EH (cell line): ENCODE data around the gene UTS2R.
A peak's percentile ranks its signal among the peaks of the same experiment; 100 is the strongest.
"Not testable (repeated sequence)": the region's sequence is repeated elsewhere in the genome, so short reads cannot be mapped to it uniquely, and the experiment has no call there.

Experiments
- DNase-seq: peaks from one replicate; pipeline ENCODE4 v3.0.0-alpha.2; 2015; ENCODE audit warnings: low read depth

Gene UTS2R

GRCh38 chr17:82334204-82334621, 37.4 kb upstream of the UTS2R start:
- no peak for DNase-seq

DNA sequence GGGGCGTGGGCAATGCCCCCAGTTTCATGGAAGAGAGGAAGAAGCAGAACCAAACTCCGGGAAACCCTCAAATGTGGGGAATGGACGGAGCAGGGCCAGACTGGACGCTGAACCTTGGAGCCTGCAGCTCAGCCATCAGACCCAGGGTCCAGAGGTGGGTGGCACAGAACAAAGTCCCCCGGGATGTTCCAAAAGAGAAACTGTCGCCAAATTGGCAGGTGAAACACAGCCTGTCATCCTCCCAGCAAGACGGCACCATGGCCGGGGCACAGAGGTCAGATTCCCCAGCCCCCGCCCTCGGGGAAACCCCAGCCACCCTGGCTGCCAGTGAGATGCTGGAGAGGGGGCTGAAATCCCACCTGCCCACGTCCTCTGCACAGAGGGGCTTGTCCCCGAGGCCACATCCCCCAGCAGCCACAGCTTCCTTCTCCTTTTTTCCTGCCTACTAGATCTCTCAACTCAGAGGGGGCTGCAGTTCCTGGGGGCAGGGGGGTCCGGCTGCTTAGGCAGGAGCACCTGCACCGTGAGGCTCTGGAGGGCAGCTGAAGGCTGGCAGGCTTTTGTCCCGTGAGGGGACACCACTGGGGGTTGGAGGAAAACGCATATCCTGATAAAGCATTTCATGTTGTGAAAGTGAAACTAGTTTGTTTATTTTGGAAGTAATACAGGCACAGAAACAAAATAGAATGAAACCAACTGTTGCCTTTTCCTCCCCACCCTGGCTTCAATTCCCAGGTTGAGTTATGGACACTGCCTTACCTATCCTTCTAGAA, 36.8 kb upstream of the UTS2R start:
- DNase-seq: peak; percentile 37

DNA sequence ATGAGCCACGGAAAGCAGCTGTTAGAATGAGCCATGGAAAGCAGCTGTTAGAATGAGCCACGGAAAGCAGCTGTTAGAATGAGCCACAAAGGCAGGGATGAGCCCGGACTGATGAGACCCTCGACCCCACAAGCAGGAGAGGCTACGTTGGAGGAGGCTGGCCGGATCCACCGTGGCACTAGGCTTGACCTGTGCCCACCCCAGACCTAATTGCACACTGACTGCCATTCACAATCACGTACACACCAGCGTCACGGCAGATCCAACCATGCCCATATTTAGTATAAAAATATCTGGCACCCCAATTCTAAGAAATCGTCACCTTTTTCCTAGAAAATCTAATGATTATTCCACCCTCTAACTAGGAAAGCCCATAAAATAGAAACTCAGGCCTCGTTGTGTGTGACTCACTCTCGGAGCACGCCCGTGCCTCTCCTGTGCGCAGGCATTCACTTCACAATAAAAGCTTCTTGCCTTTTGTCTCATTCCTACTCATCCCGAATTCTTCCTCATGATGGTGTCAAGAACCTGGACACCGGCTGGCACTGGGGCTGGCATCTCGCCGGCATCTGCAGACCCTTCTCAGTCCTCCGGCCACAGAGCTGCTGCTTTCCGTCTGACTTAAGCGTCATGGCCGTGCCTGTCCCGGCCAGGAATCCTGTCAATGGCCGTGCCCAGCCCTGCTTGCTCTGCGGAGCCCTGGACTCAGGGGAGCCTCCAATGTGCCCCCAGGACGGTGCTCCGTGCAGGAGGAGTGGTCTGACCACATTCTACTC, 32.5 kb upstream of the UTS2R start:
- peak; percentile 82 for DNase-seq

- no peak for DNase-seq
Observed at GRCh38 chr17:82339634-82340580, 31.7 kb upstream of the UTS2R start.

DNA sequence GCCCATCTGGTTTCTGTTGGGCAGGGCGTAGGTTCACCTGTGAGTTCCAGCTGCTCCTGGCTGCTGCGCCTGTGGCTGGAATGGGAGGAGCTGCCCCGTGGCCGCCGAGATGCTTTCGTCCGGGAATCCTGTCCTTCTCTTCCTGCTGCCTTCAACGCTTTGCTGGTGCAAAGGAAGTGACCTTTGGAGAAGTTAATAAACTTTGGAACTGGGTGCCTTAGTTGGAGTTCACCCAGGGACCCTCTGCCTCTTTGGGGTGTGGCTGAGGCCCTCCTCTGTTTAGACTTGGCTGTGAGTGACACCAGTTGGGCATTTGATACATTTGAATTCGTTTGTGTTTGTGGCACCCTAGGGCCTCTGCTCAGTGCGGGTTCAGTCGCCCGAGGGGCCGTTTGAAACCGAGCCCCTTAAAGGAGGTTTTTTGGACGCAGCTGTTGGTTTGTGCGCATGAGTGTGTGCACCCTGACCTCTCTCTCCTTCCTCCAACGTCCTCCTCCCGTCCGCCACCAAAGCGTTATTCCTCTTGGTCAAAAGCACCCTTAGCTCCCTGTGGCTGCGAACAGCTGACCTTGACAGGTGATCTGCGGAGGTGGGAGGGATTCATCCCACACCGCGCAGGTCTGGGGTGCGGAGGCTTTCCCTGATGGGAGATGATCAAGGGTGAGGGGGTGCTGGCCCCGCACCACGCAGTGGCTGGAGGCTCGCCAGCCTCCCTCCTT, 29.0 kb upstream of the UTS2R start:
- no peak for DNase-seq

DNA sequence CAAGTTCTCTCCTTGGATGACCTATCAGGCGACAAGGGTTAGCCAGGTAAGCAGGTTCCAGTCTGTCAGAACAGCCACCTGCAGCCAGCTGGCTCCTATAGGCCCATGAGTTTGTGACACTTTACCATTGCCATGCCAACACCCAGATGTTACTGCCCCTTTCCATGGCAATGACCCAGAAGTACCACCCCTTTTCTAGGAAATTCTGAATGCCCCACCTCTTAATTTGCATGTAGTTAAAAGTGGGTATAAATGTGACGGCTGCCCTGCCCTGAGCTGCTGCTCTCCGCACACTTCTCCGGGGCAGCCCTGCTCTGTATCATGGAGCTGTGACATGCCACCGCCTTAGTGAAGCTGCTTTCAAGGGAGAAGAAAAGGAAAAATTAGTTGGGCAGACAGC, 28.0 kb upstream of the UTS2R start:
- DNase-seq: no peak

- no peak for DNase-seq
Observed at GRCh38 chr17:82344175-82344907, 27.2 kb upstream of the UTS2R start.

DNA sequence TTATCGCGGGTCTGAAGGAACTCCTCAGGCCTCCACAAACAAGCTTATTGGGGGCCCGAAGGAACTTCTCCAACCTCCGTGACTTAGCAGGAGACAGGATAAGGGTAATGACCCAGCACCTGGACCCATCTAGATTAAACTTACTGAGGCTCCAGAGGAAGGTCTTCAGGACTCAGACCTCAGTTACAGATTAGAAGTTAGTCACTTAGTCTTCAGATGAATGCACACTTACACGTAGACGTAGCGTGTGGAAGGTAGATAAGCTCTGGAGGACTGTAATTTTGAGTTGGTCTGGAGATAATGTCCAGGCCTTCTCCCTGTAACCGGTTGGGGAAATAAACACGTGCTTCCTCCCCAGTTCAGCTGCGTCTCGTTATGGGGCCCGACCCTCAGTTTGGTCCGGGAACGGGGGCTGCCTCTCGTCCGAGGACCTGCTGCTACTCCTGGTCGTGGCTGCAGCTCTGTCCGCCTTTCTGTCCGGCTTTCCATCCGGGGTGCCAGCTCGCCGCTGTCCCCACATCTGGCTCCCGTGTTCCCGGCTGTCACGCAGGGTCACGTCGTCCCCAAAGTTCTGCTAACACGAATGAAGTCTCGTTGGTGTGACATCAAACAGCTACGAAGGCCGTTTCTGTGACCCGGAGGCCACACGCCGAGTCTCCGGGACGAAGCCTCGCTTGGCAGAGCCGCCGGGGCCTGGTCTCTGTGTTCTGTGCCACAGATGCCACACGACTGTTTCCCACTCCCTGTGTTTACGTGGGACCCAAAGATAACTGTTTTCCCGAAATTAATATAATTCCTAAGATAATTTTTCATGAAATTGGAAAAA, 26.2 kb upstream of the UTS2R start:
- no peak for DNase-seq

GRCh38 chr17:82346342-82347300, 24.9 kb upstream of the UTS2R start:
- DNase-seq: no peak

DNA sequence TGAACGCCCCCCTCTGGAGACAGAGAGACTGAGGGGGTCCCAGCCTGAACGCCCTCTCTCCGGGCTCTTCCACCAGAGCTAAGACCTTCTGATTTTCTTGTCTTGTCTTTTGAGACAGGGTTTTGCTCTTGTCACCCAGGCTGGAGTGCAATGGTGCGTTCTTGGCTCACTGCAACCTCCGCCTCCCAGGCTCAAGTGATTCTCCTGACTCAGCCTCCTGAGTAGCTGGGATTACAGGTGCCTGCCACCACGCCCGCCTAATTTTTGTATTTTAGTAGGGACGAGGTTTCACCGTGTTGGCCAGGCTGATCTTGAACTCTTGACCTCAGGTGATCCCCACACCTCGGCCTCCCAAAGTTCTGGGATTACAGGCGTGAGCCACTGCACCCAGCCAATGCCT, 23.6 kb upstream of the UTS2R start:
- not testable (repeated sequence) for DNase-seq

GRCh38 chr17:82348434-82348833, 23.1 kb upstream of the UTS2R start:
- DNase-seq: no peak

GRCh38 chr17:82348866-82349265, 22.7 kb upstream of the UTS2R start:
- DNase-seq: no peak

DNA sequence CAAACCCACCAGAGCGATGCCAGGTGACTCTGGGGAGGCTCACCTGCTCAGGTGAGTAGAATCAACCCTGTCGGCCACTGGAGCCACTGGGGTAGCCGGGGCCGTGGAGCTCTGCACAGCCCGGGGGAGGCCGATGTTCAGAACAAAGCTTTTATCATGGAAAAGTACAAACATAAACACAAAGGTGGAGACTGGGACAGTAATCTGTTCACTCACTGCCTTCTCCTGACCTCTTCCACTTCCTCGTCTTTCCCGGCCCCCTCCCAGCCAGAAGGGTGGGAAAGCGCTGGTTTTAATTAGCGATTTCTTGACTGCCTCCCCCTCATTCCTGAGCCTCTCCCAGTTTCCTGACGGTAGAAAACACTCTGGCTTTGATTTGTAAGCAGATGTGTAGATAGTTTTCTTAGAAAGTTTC, 22.3 kb upstream of the UTS2R start:
- peak; percentile 68 for DNase-seq

- peak; percentile 35 for DNase-seq
Observed at GRCh38 chr17:82350182-82351030, 21.2 kb upstream of the UTS2R start.

DNA sequence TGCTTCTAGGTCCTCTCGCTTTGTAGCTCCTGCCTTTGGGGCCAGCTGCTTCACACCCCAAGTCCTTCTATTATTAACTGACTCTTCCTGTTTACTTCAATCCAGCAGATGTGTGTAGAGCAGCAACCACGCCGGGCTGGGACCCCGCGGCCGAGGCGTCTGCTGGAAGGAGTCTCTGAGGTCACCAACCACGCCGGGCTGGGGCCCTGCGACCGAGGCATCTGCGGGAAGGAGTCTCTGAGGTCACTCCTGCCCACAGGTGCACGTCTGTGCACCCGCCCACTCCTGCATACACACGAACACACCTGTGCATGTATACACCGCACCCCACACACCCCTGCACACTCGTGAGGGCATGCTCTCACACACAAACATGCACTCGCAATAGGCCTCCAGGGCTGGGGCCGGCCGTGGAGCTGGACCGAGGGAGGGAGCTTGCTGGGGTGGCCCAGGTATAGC, 20.3 kb upstream of the UTS2R start:
- DNase-seq: no peak

- DNase-seq: peak; percentile 82
Observed at GRCh38 chr17:82351713-82352488, 19.7 kb upstream of the UTS2R start.

- no peak for DNase-seq
Observed at GRCh38 chr17:82353484-82353883, 18.1 kb upstream of the UTS2R start.
